HCT116 (cell line): ENCODE results near the gene SHISA6.

Source experiments
- ELF1 ChIP-seq: IDR thresholded peaks from 2 replicates; pipeline ENCODE4 v1.6.1; 2012; ENCODE audit warnings: low read depth, borderline replicate concordance
- FOSL1 ChIP-seq: IDR thresholded peaks from 2 replicates; pipeline ENCODE4 v1.6.1; 2012; ENCODE audit warnings: low read depth
- JUND ChIP-seq: IDR thresholded peaks from 2 replicates; pipeline ENCODE4 v1.6.1; 2012
- POLR2A ChIP-seq: IDR thresholded peaks from 2 replicates; pipeline ENCODE4 v1.7.0; 2011; ENCODE audit warnings: borderline replicate concordance; ENCODE audit not compliant: insufficient read depth, insufficient read length; ENCODE audit errors: extremely low read depth
- POLR2AphosphoS5 ChIP-seq: IDR thresholded peaks from 2 replicates; pipeline ENCODE4 v1.6.1; 2011; ENCODE audit warnings: mild to moderate bottlenecking, low read depth, low read length, moderate library complexity
- TF ChIP-seq, protein P1 (sequence below), 3 experiments: fragments of 200-600 bp in 1 of 3; sonication (generic) in 1 of 3; IDR thresholded peaks in 2 of 3; conservative IDR thresholded peaks in 1 of 3; 2 replicates each; pipeline ENCODE4 v1.5.1; 2012 to 2017; ENCODE audit warnings: low read depth in 2 of 3, low read length in 2 of 3, antibody characterized with exemption in 1 of 3, borderline replicate concordance in 1 of 3, control low read depth in 1 of 3, mild to moderate bottlenecking in 1 of 3, mixed read lengths in 1 of 3, mixed run types in 1 of 3, moderate library complexity in 1 of 3; ENCODE audit not compliant: insufficient read depth in 1 of 3
- TF ChIP-seq, protein P2 (sequence below): IDR thresholded peaks from 2 replicates; pipeline ENCODE4 v1.6.1; 2012; ENCODE audit warnings: low read depth

DNA sequence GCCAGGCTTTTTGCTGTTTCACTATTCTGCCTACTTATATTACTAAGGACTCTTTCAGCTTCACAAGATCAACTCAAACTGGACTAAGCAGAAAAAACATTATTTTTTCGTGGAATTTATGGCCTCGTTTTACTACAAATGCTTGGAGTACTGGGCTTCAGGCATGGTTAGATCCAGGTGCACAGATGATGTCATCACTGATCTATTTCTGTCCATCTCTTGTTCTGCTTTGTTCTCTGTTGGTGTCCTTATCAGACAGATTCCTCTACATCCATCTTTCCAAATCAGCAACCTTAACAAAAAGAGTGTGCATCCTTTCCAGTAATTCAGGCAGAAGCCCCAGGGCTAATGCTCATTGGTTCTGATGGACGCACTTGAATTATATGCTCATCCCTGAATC is 247.4 kb downstream of the SHISA6 start:
- TF ChIP-seq JUND, result no peak
- TF ChIP-seq, protein P1, sequence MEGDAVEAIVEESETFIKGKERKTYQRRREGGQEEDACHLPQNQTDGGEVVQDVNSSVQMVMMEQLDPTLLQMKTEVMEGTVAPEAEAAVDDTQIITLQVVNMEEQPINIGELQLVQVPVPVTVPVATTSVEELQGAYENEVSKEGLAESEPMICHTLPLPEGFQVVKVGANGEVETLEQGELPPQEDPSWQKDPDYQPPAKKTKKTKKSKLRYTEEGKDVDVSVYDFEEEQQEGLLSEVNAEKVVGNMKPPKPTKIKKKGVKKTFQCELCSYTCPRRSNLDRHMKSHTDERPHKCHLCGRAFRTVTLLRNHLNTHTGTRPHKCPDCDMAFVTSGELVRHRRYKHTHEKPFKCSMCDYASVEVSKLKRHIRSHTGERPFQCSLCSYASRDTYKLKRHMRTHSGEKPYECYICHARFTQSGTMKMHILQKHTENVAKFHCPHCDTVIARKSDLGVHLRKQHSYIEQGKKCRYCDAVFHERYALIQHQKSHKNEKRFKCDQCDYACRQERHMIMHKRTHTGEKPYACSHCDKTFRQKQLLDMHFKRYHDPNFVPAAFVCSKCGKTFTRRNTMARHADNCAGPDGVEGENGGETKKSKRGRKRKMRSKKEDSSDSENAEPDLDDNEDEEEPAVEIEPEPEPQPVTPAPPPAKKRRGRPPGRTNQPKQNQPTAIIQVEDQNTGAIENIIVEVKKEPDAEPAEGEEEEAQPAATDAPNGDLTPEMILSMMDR (IDR thresholded peaks at IDR 0.05 in 2 of 3, conservative IDR thresholded peaks at IDR 0.05 in 1 of 3; ENCODE audit: borderline replicate concordance in 1 of 3, insufficient read depth in 1 of 3, low read depth in 2 of 3, low read length in 2 of 3), result no peak
- no peak for TF ChIP-seq POLR2AphosphoS5
- no peak for TF ChIP-seq FOSL1
- TF ChIP-seq POLR2A, result no peak
- TF ChIP-seq, protein P2, sequence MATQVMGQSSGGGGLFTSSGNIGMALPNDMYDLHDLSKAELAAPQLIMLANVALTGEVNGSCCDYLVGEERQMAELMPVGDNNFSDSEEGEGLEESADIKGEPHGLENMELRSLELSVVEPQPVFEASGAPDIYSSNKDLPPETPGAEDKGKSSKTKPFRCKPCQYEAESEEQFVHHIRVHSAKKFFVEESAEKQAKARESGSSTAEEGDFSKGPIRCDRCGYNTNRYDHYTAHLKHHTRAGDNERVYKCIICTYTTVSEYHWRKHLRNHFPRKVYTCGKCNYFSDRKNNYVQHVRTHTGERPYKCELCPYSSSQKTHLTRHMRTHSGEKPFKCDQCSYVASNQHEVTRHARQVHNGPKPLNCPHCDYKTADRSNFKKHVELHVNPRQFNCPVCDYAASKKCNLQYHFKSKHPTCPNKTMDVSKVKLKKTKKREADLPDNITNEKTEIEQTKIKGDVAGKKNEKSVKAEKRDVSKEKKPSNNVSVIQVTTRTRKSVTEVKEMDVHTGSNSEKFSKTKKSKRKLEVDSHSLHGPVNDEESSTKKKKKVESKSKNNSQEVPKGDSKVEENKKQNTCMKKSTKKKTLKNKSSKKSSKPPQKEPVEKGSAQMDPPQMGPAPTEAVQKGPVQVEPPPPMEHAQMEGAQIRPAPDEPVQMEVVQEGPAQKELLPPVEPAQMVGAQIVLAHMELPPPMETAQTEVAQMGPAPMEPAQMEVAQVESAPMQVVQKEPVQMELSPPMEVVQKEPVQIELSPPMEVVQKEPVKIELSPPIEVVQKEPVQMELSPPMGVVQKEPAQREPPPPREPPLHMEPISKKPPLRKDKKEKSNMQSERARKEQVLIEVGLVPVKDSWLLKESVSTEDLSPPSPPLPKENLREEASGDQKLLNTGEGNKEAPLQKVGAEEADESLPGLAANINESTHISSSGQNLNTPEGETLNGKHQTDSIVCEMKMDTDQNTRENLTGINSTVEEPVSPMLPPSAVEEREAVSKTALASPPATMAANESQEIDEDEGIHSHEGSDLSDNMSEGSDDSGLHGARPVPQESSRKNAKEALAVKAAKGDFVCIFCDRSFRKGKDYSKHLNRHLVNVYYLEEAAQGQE, result no peak
- no peak for TF ChIP-seq ELF1
